Activated T-cell treated with anti-CD3 and anti-CD28 coated beads, Interleukin-2, amount 50 U/mL, for 24 hours (primary cell): ENCODE data around the gene NOSTRIN.
"Not testable (repeated sequence)": the region's sequence is repeated elsewhere in the genome, so short reads cannot be mapped to it uniquely, and the experiment has no call there.

ENCODE experiments used
- DNase-seq: peaks from one replicate; pipeline ENCODE4 v3.0.0-alpha.2; 2020
- H3K27ac Mint-ChIP-seq: 2 replicates; pipeline ENCODE4 v1.8.0; 2020; ENCODE audit warnings: mild to moderate bottlenecking, mixed read lengths
- H3K27me3 Mint-ChIP-seq: 2 replicates; pipeline ENCODE4 v1.8.0; 2020; ENCODE audit warnings: mixed read lengths
- H3K36me3 Mint-ChIP-seq: 2 replicates; pipeline ENCODE4 v1.8.0; 2020; ENCODE audit warnings: low read depth, mixed read lengths
- H3K4me1 Mint-ChIP-seq: 2 replicates; pipeline ENCODE4 v1.8.0; 2020; ENCODE audit warnings: low read depth, mixed read lengths
- H3K4me3 Mint-ChIP-seq: 2 replicates; pipeline ENCODE4 v1.8.0; 2020; ENCODE audit warnings: mild to moderate bottlenecking, moderate library complexity, mixed read lengths
- H3K9me3 Mint-ChIP-seq: 2 replicates; pipeline ENCODE4 v1.8.0; 2020; ENCODE audit warnings: mixed read lengths

The NOSTRIN gene

DNA sequence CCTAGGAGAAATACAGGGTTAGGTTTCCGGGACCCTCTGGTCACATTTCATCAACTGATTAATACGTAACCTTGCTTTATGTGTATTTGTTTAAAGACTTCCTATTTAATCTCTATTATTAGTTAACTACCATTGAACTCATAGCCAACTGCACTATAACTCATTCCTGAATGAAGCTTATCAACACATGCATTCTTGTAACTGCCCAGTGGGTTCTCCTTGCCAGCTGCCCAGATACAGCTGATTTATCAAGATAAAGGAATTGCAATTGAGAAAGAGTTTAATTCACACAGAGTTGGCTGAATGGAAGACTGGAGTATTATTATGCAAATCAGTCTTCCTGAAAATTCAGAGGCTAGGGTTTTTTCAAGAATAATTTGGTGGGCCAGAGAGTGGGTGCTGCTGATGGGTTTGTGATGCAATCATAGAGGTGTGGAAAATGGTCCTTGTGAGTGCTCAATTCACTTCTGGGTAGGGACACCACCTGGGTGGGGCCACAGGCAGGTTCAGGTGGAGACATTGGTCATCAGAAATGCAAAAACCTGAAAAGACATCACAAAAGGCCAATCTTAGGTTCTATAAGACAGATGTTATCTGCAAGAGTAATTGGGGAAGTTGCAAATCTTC is 21.1 kb upstream of the NOSTRIN start:
- Mint-ChIP-seq H3K27me3 (no peaks in the 10 kb centered on the region), H3K27ac (no peak overlapping the region), H3K36me3 (no peaks in the 10 kb centered on the region), H3K9me3 (no peaks in the 10 kb centered on the region), H3K4me1 (no peaks in the 10 kb centered on the region), H3K4me3 (no peak overlapping the region)
- no peak for DNase-seq

DNA sequence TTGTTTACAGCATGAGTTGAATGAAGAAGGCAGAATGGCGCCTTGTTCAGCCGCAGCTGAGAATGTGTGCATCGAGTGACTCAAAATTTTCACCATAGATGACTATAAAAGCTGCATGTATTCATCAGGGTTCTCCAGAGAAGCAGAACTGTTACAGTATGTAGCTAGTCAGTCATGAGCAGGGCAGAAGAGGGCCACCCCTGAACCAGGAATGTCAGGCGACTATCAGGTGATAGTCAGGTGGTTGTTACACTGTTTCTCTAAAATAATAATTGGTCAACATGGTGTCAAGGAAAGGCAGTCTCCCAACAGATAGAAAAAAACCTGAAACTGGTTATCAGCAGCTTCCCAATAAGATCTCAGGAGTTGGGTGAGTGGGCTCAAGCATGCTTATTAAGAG is 20.2 kb upstream of the NOSTRIN start:
- H3K4me3 Mint-ChIP-seq: no peak overlapping the region
- H3K36me3 Mint-ChIP-seq: no peaks in the 10 kb centered on the region
- no peak for DNase-seq
- no peak overlapping the region for H3K27ac Mint-ChIP-seq
- H3K4me1 Mint-ChIP-seq: no peaks in the 10 kb centered on the region
- H3K9me3 Mint-ChIP-seq: no peaks in the 10 kb centered on the region
- no peaks in the 10 kb centered on the region for H3K27me3 Mint-ChIP-seq

DNA sequence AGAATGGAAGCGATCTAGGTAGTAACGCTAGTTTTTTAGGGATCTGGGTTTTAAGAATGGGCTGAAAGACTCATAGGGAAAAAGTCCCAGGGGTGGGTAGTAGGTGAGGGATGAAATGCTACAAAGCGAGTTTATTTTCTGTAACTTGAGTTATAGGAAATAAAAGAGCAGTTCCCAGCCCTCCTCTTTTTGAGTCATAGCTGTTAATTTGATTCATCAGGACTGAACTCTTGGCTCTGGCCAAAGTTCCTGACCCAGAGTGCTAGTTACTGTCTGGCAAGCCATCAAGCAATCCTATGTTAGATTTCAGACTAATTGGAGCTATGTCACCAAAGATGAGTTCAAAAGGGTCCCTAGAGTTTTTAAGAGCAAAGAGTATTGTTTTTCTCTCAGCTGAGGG is 17.4 kb upstream of the NOSTRIN start:
- H3K36me3 Mint-ChIP-seq: no peaks in the 10 kb centered on the region
- no peak overlapping the region for H3K4me3 Mint-ChIP-seq
- no peaks in the 10 kb centered on the region for H3K27me3 Mint-ChIP-seq
- no peaks in the 10 kb centered on the region for H3K9me3 Mint-ChIP-seq
- no peak overlapping the region for H3K27ac Mint-ChIP-seq
- no peak for DNase-seq
- H3K4me1 Mint-ChIP-seq: no peaks in the 10 kb centered on the region

GRCh38 chr2:168787098-168787781 is 15.2 kb upstream of the NOSTRIN start:
- no peak overlapping the region for H3K4me3 Mint-ChIP-seq
- no peak overlapping the region for H3K27ac Mint-ChIP-seq
- no peaks in the 10 kb centered on the region for H3K36me3 Mint-ChIP-seq
- H3K9me3 Mint-ChIP-seq: no peaks in the 10 kb centered on the region
- DNase-seq: no peak
- H3K4me1 Mint-ChIP-seq: no peaks in the 10 kb centered on the region
- no peaks in the 10 kb centered on the region for H3K27me3 Mint-ChIP-seq

- Mint-ChIP-seq H3K27me3 (no peaks in the 10 kb centered on the region), H3K36me3 (no peaks in the 10 kb centered on the region), H3K27ac (no peak overlapping the region), H3K4me3 (no peak overlapping the region), H3K4me1 (no peaks in the 10 kb centered on the region), H3K9me3 (no peaks in the 10 kb centered on the region)
- no peak for DNase-seq
These were observed 14.6 kb upstream of the NOSTRIN start for GRCh38 chr2:168787782-168788376.

- H3K36me3 Mint-ChIP-seq: no peaks in the 10 kb centered on the region
- H3K4me1 Mint-ChIP-seq: no peaks in the 10 kb centered on the region
- no peaks in the 10 kb centered on the region for H3K27me3 Mint-ChIP-seq
- H3K9me3 Mint-ChIP-seq: no peaks in the 10 kb centered on the region
- no peak for DNase-seq
- H3K27ac Mint-ChIP-seq: no peak overlapping the region
- H3K4me3 Mint-ChIP-seq: no peak overlapping the region
These were observed 12.7 kb upstream of the NOSTRIN start for GRCh38 chr2:168789776-168790175.

GRCh38 chr2:168790226-168790902 is 12.1 kb upstream of the NOSTRIN start:
- DNase-seq: no peak
- H3K36me3 Mint-ChIP-seq: no peaks in the 10 kb centered on the region
- no peaks in the 10 kb centered on the region for H3K4me1 Mint-ChIP-seq
- H3K9me3 Mint-ChIP-seq: no peaks in the 10 kb centered on the region
- no peaks in the 10 kb centered on the region for H3K27me3 Mint-ChIP-seq
- no peak overlapping the region for H3K27ac Mint-ChIP-seq
- no peak overlapping the region for H3K4me3 Mint-ChIP-seq

DNA sequence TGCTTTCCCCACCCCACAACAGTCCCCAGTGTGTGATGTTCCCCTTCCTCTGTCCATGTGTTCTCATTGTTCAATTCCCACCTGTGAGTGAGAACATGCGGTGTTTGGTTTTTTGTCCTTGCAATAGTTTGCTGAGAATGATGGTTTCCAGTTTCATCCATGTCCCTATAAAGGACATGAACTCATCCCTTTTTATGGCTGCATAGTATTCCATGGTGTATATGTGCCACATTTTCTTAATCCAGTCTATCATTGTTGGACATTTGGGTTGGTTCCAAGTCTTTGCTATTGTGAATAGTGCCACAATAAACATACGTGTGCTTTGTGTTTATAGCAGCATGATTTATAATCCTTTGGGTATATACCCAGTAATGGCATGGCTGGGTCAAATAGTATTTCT is 11.3 kb upstream of the NOSTRIN start:
- H3K36me3 Mint-ChIP-seq, H3K27ac Mint-ChIP-seq, DNase-seq, H3K4me3 Mint-ChIP-seq, H3K4me1 Mint-ChIP-seq, H3K9me3 Mint-ChIP-seq, H3K27me3 Mint-ChIP-seq: not testable (repeated sequence)

- no peak for DNase-seq
- H3K36me3 Mint-ChIP-seq: no peaks in the 10 kb centered on the region
- H3K27me3 Mint-ChIP-seq: no peaks in the 10 kb centered on the region
- no peaks in the 10 kb centered on the region for H3K4me1 Mint-ChIP-seq
- H3K4me3 Mint-ChIP-seq: no peak overlapping the region
- no peak overlapping the region for H3K27ac Mint-ChIP-seq
- H3K9me3 Mint-ChIP-seq: no peaks in the 10 kb centered on the region
These were observed 8.8 kb upstream of the NOSTRIN start for GRCh38 chr2:168793596-168793995.

- H3K4me3 Mint-ChIP-seq: no peak overlapping the region
- no peak overlapping the region for H3K27ac Mint-ChIP-seq
- no peaks in the 10 kb centered on the region for H3K9me3 Mint-ChIP-seq
- no peaks in the 10 kb centered on the region for H3K4me1 Mint-ChIP-seq
- no peaks in the 10 kb centered on the region for H3K27me3 Mint-ChIP-seq
- no peaks in the 10 kb centered on the region for H3K36me3 Mint-ChIP-seq
- no peak for DNase-seq
These were observed 7.5 kb upstream of the NOSTRIN start for GRCh38 chr2:168794968-168795367.

- DNase-seq: no peak
- Mint-ChIP-seq H3K4me1 (no peaks in the 10 kb centered on the region), H3K27me3 (no peaks in the 10 kb centered on the region), H3K36me3 (no peaks in the 10 kb centered on the region), H3K9me3 (no peaks in the 10 kb centered on the region), H3K27ac (no peak overlapping the region), H3K4me3 (no peak overlapping the region)
These were observed 6.3 kb upstream of the NOSTRIN start for GRCh38 chr2:168796090-168796577.

- H3K27ac Mint-ChIP-seq: no peak overlapping the region
- H3K9me3 Mint-ChIP-seq: no peaks in the 10 kb centered on the region
- H3K4me1 Mint-ChIP-seq: no peaks in the 10 kb centered on the region
- no peaks in the 10 kb centered on the region for H3K36me3 Mint-ChIP-seq
- H3K4me3 Mint-ChIP-seq: no peak overlapping the region
- DNase-seq: no peak
- H3K27me3 Mint-ChIP-seq: no peaks in the 10 kb centered on the region
These were observed 5.7 kb upstream of the NOSTRIN start for GRCh38 chr2:168796583-168797285.

- Mint-ChIP-seq H3K36me3 (no peaks in the 10 kb centered on the region), H3K4me3 (no peak overlapping the region), H3K27ac (no peak overlapping the region), H3K4me1 (no peaks in the 10 kb centered on the region), H3K27me3 (no peaks in the 10 kb centered on the region), H3K9me3 (no peaks in the 10 kb centered on the region)
- no peak for DNase-seq
These were observed 5.2 kb upstream of the NOSTRIN start for GRCh38 chr2:168797286-168797655.

- no peak overlapping the region for H3K27ac Mint-ChIP-seq
- no peak overlapping the region for H3K4me3 Mint-ChIP-seq
These were observed 4.2 kb upstream of the NOSTRIN start for GRCh38 chr2:168798076-168798887.

More at GRCh38 chr2:168798076-168798887, 4.2 kb upstream of the NOSTRIN start:
- H3K27me3 Mint-ChIP-seq: no peaks in the 10 kb centered on the region
- H3K9me3 Mint-ChIP-seq: no peaks in the 10 kb centered on the region
- H3K36me3 Mint-ChIP-seq: no peaks in the 10 kb centered on the region
- DNase-seq: no peak
- no peaks in the 10 kb centered on the region for H3K4me1 Mint-ChIP-seq
